HEK293T (cell line): ENCODE results near the gene ZNRF3.

Source experiments
- ELF4 ChIP-seq: fragments of 450-650 bp; IDR thresholded peaks from 2 replicates; pipeline ENCODE4 v1.6.1; 2017; ENCODE audit warnings: antibody characterized with exemption
- FOXK2 ChIP-seq: fragments of 450-650 bp; IDR thresholded peaks from 2 replicates; pipeline ENCODE4 v1.6.1; 2016; ENCODE audit warnings: mild to moderate bottlenecking

DNA sequence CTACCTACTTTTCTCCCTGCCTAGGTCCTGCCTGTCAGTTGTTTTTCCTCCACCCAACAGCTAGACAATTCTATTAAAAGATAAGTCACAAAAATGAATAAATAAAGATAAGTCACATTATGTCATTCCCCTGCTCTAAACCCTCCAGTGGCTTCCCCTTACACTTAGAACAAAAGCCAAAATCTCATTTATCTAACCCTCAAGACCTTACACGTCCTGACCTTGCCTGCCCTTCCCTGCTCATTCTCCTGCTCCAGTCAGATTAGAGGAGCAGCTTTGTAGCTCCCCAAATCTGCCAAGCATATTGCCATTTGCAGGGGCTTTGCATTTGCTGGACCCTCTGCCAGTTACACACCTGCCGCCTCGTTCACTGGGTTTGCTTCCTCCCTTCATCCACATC lies 206.1 kb downstream of the ZNRF3 start:
- TF ChIP-seq ELF4 (no peak), FOXK2 (no peak)
